K562 (cell line): Measurements from ENCODE around the gene TMC1. TPM values are rescaled to one million over a fixed set of nuclear protein-coding genes. Genes with fewer than 3 reads are reported as not detected.

ENCODE experiments used
- ATAC-seq: fragments of 200-7000 bp; cut with Tn5 transposase; 3 replicates; pipeline ENCODE4 v1.9.1; 2020; ENCODE audit warnings: moderate library complexity
- BruUV-seq: library from RNA; stranded (reverse); fragments of 400-500 nt; replicated peaks from 2 replicates; lab custom pipeline; 2021; lab: Mats Ljungman, UMichigan
- CTCF ChIA-PET: fragments of 300-600 bp; formaldehyde crosslinking; extraction: SDS; loops from one replicate; lab custom pipeline; 2021; ENCODE audit warnings: low intra/inter-chr PET ratio; lab: Yijun Ruan, JAX
- POLR2A ChIA-PET: fragments of 300-600, 350-650 bp; sonication (Branson Sonifier 250); formaldehyde crosslinking; extraction: SDS; loops from one replicate; lab custom pipeline; 2021; ENCODE audit warnings: antibody characterized with exemption, inconsistent platforms; lab: Yijun Ruan, JAX
- DNase-seq, 4 experiments: peaks; one replicate each; pipeline versions ENCODE4 v3.0.0 to v3.0.0-alpha.2; 2011 to 2018; ENCODE audit warnings: low spot score in 3 of 4, mixed read lengths in 3 of 4; ENCODE audit errors: extremely low read depth in 1 of 4
- FAIRE-seq: peaks from 2 replicates; lab custom pipeline; 2011; peaks lifted over from hg19 to GRCh38; lab: Jason Lieb, UNC
- H2AFZ ChIP-seq: 2 replicates; pipeline ENCODE4 v1.6.0; 2011; ENCODE audit warnings: low read depth, low read length, control low read depth, inconsistent platforms
- H3K27ac ChIP-seq: fragments of 200-600 bp; 3 replicates; pipeline ENCODE4 v1.8.0; 2011; ENCODE audit warnings: low read depth, mild to moderate bottlenecking, control low read depth, inconsistent platforms, low read length, moderate library complexity, mixed read lengths; ENCODE audit errors: extremely low read depth
- H3K27me3 ChIP-seq, 2 experiments: fragments of 300-600 bp in 1 of 2; 2 replicates in 1 of 2; 3 replicates in 1 of 2; pipeline versions ENCODE4 v1.6.0 to v1.8.0; 2011; ENCODE audit warnings: inconsistent platforms in 2 of 2, low read length in 2 of 2, mild to moderate bottlenecking in 1 of 2, mixed read lengths in 1 of 2, moderate library complexity in 1 of 2; ENCODE audit not compliant: control insufficient read depth in 2 of 2, insufficient read depth in 2 of 2
- H3K36me3 ChIP-seq: fragments of 300-600 bp; 3 replicates; pipeline ENCODE4 v1.8.0; 2011; ENCODE audit warnings: mild to moderate bottlenecking, low read length, inconsistent platforms; ENCODE audit not compliant: control insufficient read depth, insufficient read depth
- H3K4me1 ChIP-seq, 2 experiments: fragments of 200-600 bp in 1 of 2; replicated peaks in 1 of 2; 2 replicates in 1 of 2; 3 replicates in 1 of 2; pipeline versions ENCODE4 v1.5.1 to v1.8.0; 2011; ENCODE audit warnings: inconsistent platforms in 2 of 2, low read length in 2 of 2, mild to moderate bottlenecking in 1 of 2, mixed read lengths in 1 of 2, moderate library complexity in 1 of 2; ENCODE audit not compliant: control insufficient read depth in 2 of 2, insufficient read depth in 2 of 2
- H3K4me2 ChIP-seq: 2 replicates; pipeline ENCODE4 v1.6.1; 2011; ENCODE audit warnings: low read length, control low read depth, inconsistent platforms, mixed read lengths; ENCODE audit not compliant: insufficient read depth
- H3K4me3 ChIP-seq: fragments of 200-600 bp; sonication (generic), shearing (Covaris generic); 2 replicates; pipeline ENCODE4 v1.5.1; 2016; ENCODE audit warnings: control low read depth, inconsistent platforms
- H3K79me2 ChIP-seq: fragments of 200-600 bp; 3 replicates; pipeline ENCODE4 v1.8.0; 2011; ENCODE audit warnings: low read length, inconsistent platforms; ENCODE audit not compliant: control insufficient read depth, insufficient read depth
- H3K9ac ChIP-seq, 2 experiments: 2 replicates each; pipeline versions ENCODE4 v1.6.0 to v1.6.1; 2011; ENCODE audit warnings: low read depth in 2 of 2, low read length in 2 of 2, control low read depth in 1 of 2, inconsistent platforms in 1 of 2, mild to moderate bottlenecking in 1 of 2, mixed read lengths in 1 of 2; ENCODE audit not compliant: insufficient read depth in 1 of 2
- H3K9me1 ChIP-seq: one replicate; pipeline ENCODE4 v1.6.0; 2011; ENCODE audit warnings: inconsistent platforms, mild to moderate bottlenecking, low read length, moderate library complexity; ENCODE audit not compliant: control insufficient read depth, insufficient read depth
- H3K9me3 ChIP-seq: replicated peaks from 2 replicates; pipeline ENCODE4 v1.5.1; 2011; ENCODE audit warnings: low read depth, low read length, inconsistent platforms; ENCODE audit not compliant: control insufficient read depth, insufficient read depth
- H4K20me1 ChIP-seq: replicated peaks from 2 replicates; pipeline ENCODE4 v1.6.1; 2011; ENCODE audit warnings: low read length, inconsistent platforms, mixed read lengths; ENCODE audit not compliant: control insufficient read depth, insufficient read depth
- HNRNPH1 ChIP-seq: fragments of 200-400 bp; formaldehyde crosslinking; optimal IDR thresholded peaks from 2 replicates; pipeline ENCODE3; 2017; ENCODE audit warnings: low read depth, mild to moderate bottlenecking, low read length, moderate library complexity
- MAFF ChIP-seq: IDR thresholded peaks from 2 replicates; pipeline ENCODE4 v1.6.1; 2012; ENCODE audit warnings: low read length, improper control_type of control experiment
- PCBP1 ChIP-seq: fragments of 200-400 bp; formaldehyde crosslinking; IDR thresholded peaks from 2 replicates; pipeline ENCODE4 v1.6.1; 2018; ENCODE audit warnings: mild to moderate bottlenecking, low read depth, low read length; ENCODE audit not compliant: poor library complexity, severe bottlenecking
- SIN3B ChIP-seq: fragments of 450-650 bp; IDR thresholded peaks from 2 replicates; pipeline ENCODE4 v1.6.1; 2017; ENCODE audit warnings: low read depth, mild to moderate bottlenecking, moderate library complexity
- XRCC4 ChIP-seq: IDR thresholded peaks from one replicate; pipeline ENCODE4 v1.6.1; 2011; ENCODE audit not compliant: insufficient read depth, insufficient read length; ENCODE audit errors: extremely low read depth
- ZNF583 ChIP-seq: fragments of 250-450 bp; sonication (Bioruptor Pico); IDR thresholded peaks from 2 replicates; pipeline ENCODE4 v1.4.0; 2020
- WGBS: fragments of 100-300 bp; shearing (Covaris generic); methylation state at CpG from one replicate; pipeline ENCODE4 v1.1.6; 2016; ENCODE audit warnings: low coverage, mixed read lengths; ENCODE audit not compliant: insufficient coverage; ENCODE audit errors: missing lambda C conversion rate; 5-methylcytosine and 5-hydroxymethylcytosine counted together
- in situ Hi-C: fragments of 300-500 bp; cut with MboI; formaldehyde crosslinking; loops from 4 replicates; pipeline ENCODE4 v1.15.0; 2018; ENCODE audit warnings: inconsistent platforms, mixed read lengths
- intact Hi-C: fragments of 100-400 bp; cut with micrococcal nuclease; formaldehyde crosslinking; loops from 2 replicates; pipeline ENCODE4 v1.14.2; 2022
- polyA plus RNA-seq, 8 experiments: library from polyadenylated mRNA; depleted of rRNA in 4 of 8; stranded (reverse) in 5 of 8; unstranded in 3 of 8; fragments of >200 nt; fragmentation: Nextera tagmentation in 2 of 8; fragmentation: Illumina TruSeq in 1 of 8; extraction: Ambion mirVana in 2 of 8; extraction: Trizol in 1 of 8; gene quantifications; 2 replicates each; pipeline versions ENCODE4 v1.2.1 to v1.2.3, GENCODE V29; 2011 to 2014; ENCODE audit warnings: inconsistent platforms in 1 of 8, missing spikeins in 1 of 8
- total RNA-seq, 7 experiments: library from RNA; depleted of rRNA in 6 of 7; stranded (reverse); fragments of >200 nt in 6 of 7; fragmentation: Illumina TruSeq in 2 of 7; extraction: Trizol in 2 of 7; gene quantifications; 2 replicates each; pipeline versions ENCODE4 v1.2.1 to v1.2.3, GENCODE V29; 2011 to 2021; ENCODE audit warnings: low replicate concordance in 1 of 7
- TF ChIP-seq, protein P1 (sequence below): fragments of 450-650 bp; IDR thresholded peaks from 2 replicates; pipeline ENCODE4 v1.6.1; 2016; ENCODE audit warnings: low read depth

The TMC1 gene
- total and polyA plus RNA-seq, 9 of the 15 experiments (the other 6 are each of a cell fraction or from before 2014, with no cell fraction given) = 0.10 to 0.15 TPM; not detected in 7

GRCh38 chr9:72813544-72813943 is 292.1 kb downstream of the TMC1 start:
- CTCF ChIA-PET = no interaction called here
- intact Hi-C loops = no loop called here
- Histone ChIP-seq H3K4me1 (no peaks in the 10 kb centered on the region), H3K9me3 (no peaks in the 10 kb centered on the region), H3K36me3 (no peaks in the 10 kb centered on the region), H3K9me1 (no peaks in the 10 kb centered on the region), H3K4me2 (no peak overlapping the region), H2AFZ (no peak overlapping the region), H4K20me1 (no peaks in the 10 kb centered on the region), H3K4me3 (no peak overlapping the region)
- POLR2A ChIA-PET = no interaction called here
- BruUV-seq = no TSS peak
- no peak for ATAC-seq
- no peak for FAIRE-seq
- TF ChIP-seq ZNF583 (CRISPR knock-in tag) (no peak), HNRNPH1 (no peak), SIN3B (no peak), XRCC4 (no peak), MAFF (no peak)
- TF ChIP-seq, all 486 proteins: peak for 0
- in situ Hi-C loops = no loop called here
- no peak overlapping the region for H3K27ac ChIP-seq
- no peak for DNase-seq
- H3K27me3 ChIP-seq = no peaks in the 10 kb centered on the region; a peak in 3 of 5 replicates
- no peaks in the 10 kb centered on the region for H3K79me2 ChIP-seq
- no peak overlapping the region for H3K9ac ChIP-seq

- in situ Hi-C loops = no loop called here
- BruUV-seq = no TSS peak
- DNase-seq = no peak
- no peaks in the 10 kb centered on the region for H3K36me3 ChIP-seq
- H3K4me1 ChIP-seq = no peaks in the 10 kb centered on the region
- H3K9ac ChIP-seq = no peak overlapping the region
- ChIA-PET CTCF (no interaction called here), POLR2A (no interaction called here)
- 6% methylated on average over 7 of the region's 7 CpGs for WGBS
- no peak overlapping the region for H2AFZ ChIP-seq
- no peaks in the 10 kb centered on the region for H4K20me1 ChIP-seq
- H3K9me1 ChIP-seq = no peaks in the 10 kb centered on the region
- no peaks in the 10 kb centered on the region for H3K9me3 ChIP-seq
- no peak overlapping the region for H3K4me3 ChIP-seq
- no peak overlapping the region for H3K4me2 ChIP-seq
- H3K27ac ChIP-seq = no peak overlapping the region
- intact Hi-C loops = no loop called here
- no peaks in the 10 kb centered on the region; a peak in 3 of 5 replicates for H3K27me3 ChIP-seq
- FAIRE-seq = no peak
- no peak for ATAC-seq
- H3K79me2 ChIP-seq = no peaks in the 10 kb centered on the region
- TF ChIP-seq, protein P1, sequence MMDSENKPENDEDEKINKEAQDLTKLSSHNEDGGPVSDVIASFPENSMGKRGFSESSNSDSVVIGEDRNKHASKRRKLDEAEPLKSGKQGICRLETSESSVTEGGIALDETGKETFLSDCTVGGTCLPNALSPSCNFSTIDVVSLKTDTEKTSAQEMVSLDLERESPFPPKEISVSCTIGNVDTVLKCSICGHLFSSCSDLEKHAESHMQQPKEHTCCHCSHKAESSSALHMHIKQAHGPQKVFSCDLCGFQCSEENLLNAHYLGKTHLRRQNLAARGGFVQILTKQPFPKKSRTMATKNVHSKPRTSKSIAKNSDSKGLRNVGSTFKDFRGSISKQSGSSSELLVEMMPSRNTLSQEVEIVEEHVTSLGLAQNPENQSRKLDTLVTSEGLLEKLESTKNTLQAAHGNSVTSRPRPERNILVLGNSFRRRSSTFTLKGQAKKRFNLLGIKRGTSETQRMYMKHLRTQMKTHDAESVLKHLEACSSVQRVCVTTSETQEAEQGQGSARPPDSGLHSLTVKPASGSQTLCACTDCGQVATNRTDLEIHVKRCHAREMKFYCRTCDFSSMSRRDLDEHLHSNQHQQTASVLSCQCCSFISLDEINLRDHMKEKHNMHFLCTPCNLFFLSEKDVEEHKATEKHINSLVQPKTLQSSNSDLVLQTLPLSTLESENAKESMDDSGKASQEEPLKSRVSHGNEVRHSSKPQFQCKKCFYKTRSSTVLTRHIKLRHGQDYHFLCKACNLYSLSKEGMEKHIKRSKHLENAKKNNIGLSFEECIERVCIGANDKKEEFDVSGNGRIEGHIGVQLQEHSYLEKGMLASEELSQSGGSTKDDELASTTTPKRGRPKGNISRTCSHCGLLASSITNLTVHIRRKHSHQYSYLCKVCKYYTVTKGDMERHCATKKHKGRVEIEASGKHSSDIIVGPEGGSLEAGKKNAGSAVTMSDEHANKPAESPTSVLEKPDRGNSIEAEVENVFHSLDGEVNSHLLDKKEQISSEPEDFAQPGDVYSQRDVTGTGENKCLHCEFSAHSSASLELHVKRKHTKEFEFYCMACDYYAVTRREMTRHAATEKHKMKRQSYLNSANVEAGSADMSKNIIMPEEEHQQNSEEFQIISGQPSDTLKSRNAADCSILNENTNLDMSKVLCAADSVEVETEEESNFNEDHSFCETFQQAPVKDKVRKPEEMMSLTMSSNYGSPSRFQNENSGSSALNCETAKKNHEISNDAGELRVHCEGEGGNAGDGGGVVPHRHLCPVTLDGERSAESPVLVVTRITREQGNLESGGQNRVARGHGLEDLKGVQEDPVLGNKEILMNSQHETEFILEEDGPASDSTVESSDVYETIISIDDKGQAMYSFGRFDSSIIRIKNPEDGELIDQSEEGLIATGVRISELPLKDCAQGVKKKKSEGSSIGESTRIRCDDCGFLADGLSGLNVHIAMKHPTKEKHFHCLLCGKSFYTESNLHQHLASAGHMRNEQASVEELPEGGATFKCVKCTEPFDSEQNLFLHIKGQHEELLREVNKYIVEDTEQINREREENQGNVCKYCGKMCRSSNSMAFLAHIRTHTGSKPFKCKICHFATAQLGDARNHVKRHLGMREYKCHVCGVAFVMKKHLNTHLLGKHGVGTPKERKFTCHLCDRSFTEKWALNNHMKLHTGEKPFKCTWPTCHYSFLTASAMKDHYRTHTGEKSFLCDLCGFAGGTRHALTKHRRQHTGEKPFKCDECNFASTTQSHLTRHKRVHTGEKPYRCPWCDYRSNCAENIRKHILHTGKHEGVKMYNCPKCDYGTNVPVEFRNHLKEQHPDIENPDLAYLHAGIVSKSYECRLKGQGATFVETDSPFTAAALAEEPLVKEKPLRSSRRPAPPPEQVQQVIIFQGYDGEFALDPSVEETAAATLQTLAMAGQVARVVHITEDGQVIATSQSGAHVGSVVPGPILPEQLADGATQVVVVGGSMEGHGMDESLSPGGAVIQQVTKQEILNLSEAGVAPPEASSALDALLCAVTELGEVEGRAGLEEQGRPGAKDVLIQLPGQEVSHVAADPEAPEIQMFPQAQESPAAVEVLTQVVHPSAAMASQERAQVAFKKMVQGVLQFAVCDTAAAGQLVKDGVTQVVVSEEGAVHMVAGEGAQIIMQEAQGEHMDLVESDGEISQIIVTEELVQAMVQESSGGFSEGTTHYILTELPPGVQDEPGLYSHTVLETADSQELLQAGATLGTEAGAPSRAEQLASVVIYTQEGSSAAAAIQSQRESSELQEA = no peak
- no peak for TF ChIP-seq PCBP1
Observed at GRCh38 chr9:72814083-72814597, 292.7 kb downstream of the TMC1 start.
